Small intestine (tissue), 7 donors: Measurements from ENCODE around the gene HSPA4L. TPM values are rescaled to one million over a fixed set of nuclear protein-coding genes. Genes with fewer than 3 reads are reported as not detected.

Source experiments
- DNase-seq, 2 donors: peaks; one replicate each; pipeline versions ENCODE4 v3.0.0 to v3.0.0-alpha.2; 2013
- FAIRE-seq: peaks from 2 replicates; lab custom pipeline; 2012; peaks lifted over from hg19 to GRCh38; lab: Jason Lieb, UNC
- H3K27ac ChIP-seq, 3 donors: one replicate each; pipeline ENCODE4 v1.5.1; 2013; ENCODE audit warnings: low read length in 2 of 3, mild to moderate bottlenecking in 2 of 3, control low read depth in 1 of 3, inconsistent platforms in 1 of 3, low read depth in 1 of 3, moderate library complexity in 1 of 3
- H3K27me3 ChIP-seq, 3 donors: one replicate each; pipeline ENCODE4 v1.6.1; 2013; ENCODE audit warnings: low read length in 3 of 3, inconsistent platforms in 1 of 3; ENCODE audit not compliant: control insufficient read depth in 3 of 3, insufficient read depth in 3 of 3
- H3K36me3 ChIP-seq, 3 donors: one replicate each; pipeline ENCODE4 v1.6.1; 2013; ENCODE audit warnings: low read length in 3 of 3, inconsistent platforms in 1 of 3, low read depth in 1 of 3, mild to moderate bottlenecking in 1 of 3, moderate library complexity in 1 of 3; ENCODE audit not compliant: control insufficient read depth in 3 of 3, insufficient read depth in 2 of 3
- H3K4me1 ChIP-seq, 3 donors: one replicate each; pipeline ENCODE4 v1.6.1; 2013; ENCODE audit warnings: low read length in 2 of 3, inconsistent platforms in 1 of 3, low read depth in 1 of 3, mild to moderate bottlenecking in 1 of 3, moderate library complexity in 1 of 3; ENCODE audit not compliant: control insufficient read depth in 3 of 3, insufficient read depth in 2 of 3
- H3K4me3 ChIP-seq, 3 donors: one replicate each; pipeline ENCODE4 v1.5.1; 2013; ENCODE audit warnings: low read length in 3 of 3, control low read depth in 1 of 3, inconsistent platforms in 1 of 3, low read depth in 1 of 3, mild to moderate bottlenecking in 1 of 3, moderate library complexity in 1 of 3
- H3K9me3 ChIP-seq, 2 donors: one replicate each; pipeline ENCODE4 v1.6.1; 2013; ENCODE audit warnings: low read depth in 1 of 2, low read length in 1 of 2; ENCODE audit not compliant: control insufficient read depth in 2 of 2, insufficient read depth in 1 of 2
- WGBS, 3 donors: extraction: QIAGEN DNeasy Blood & Tissue Kit; methylation state at CpG; one replicate each; pipeline ENCODE4 v1.1.7; 2013; 5-methylcytosine and 5-hydroxymethylcytosine counted together
- polyA plus RNA-seq, 4 donors: library from polyadenylated mRNA; stranded (reverse) in 3 of 4; unstranded in 1 of 4; fragments of 200-250 nt in 3 of 4; fragments of 120-200 nt in 1 of 4; gene quantifications; one replicate each; pipeline versions ENCODE4 v1.2.1 to v1.2.3, GENCODE V29; 2013
- donor health status: healthy with polysubstance abuse.
- donor health status: control.
- donor health status: control.
- donor health status: Bipolar disorder and iron deficiency.
- donor health status: healthy.

Gene HSPA4L
- polyA plus RNA-seq, 4 donors, result 0.54 to 1.6 (median 1.00) TPM

GRCh38 chr4:127780598-127780997 lies 1.5 kb upstream of the HSPA4L start:
- Histone ChIP-seq H3K9me3 (no peaks in the 10 kb centered on the region), H3K4me3 (no peak overlapping the region), H3K4me1 (no peaks in the 10 kb centered on the region), H3K27me3 (peaks cover 0 to 29% (median 5%) of the 10 kb centered on the region in 3 donors), H3K27ac (no peak overlapping the region), H3K36me3 (no peaks in the 10 kb centered on the region)
- 95 to 98% (median 97%) methylated on average over 12 of the region's 12 CpGs for WGBS, 3 donors
- no peak for FAIRE-seq
- DNase-seq, result no peak

- Histone ChIP-seq H3K27me3 (peaks cover 0 to 29% (median 5%) of the 10 kb centered on the region in 3 donors), H3K36me3 (no peaks in the 10 kb centered on the region), H3K4me1 (no peaks in the 10 kb centered on the region), H3K27ac (peak overlapping the region in 2 of 3 donors; percentile 46 to 58), H3K9me3 (no peaks in the 10 kb centered on the region), H3K4me3 (peak overlapping the region; percentile 5 to 82 (median 62))
- DNase-seq (peak; percentile 21 to 63), FAIRE-seq (no peak)
- 13 to 17% (median 14%) methylated on average over 32 to 43 of the region's 43 CpGs for WGBS, 3 donors
These were observed 660 bp upstream of the HSPA4L start for GRCh38 chr4:127781300-127782024.

- DNase-seq (peak in 1 of 2 donors; percentile 86), FAIRE-seq (no peak)
- Histone ChIP-seq H3K4me3 (peak overlapping the region; percentile 36 to 82 (median 62)), H3K4me1 (no peaks in the 10 kb centered on the region), H3K27ac (peak overlapping the region in 2 of 3 donors; percentile 46 to 58), H3K27me3 (peaks cover 0 to 29% (median 5%) of the 10 kb centered on the region in 3 donors), H3K36me3 (no peaks in the 10 kb centered on the region), H3K9me3 (no peaks in the 10 kb centered on the region)
- WGBS, 3 donors, result 0 to 1% (median 1%) methylated on average over 30 of the region's 30 CpGs
These were observed 172 bp upstream of the HSPA4L start for GRCh38 chr4:127782025-127782274.

GRCh38 chr4:127783026-127783769 lies 1.1 kb downstream of the HSPA4L start:
- peak overlapping the region; percentile 36 to 82 (median 62) for H3K4me3 ChIP-seq
- DNase-seq, result peak; percentile 75 to 81
- no peaks in the 10 kb centered on the region for H3K9me3 ChIP-seq
- 4 to 11% (median 10%) methylated on average over 25 of the region's 25 CpGs for WGBS, 3 donors
- no peak for FAIRE-seq
- H3K36me3 ChIP-seq, result no peaks in the 10 kb centered on the region
- no peaks in the 10 kb centered on the region for H3K4me1 ChIP-seq
- peaks cover 0 to 29% (median 3%) of the 10 kb centered on the region in 3 donors for H3K27me3 ChIP-seq
- H3K27ac ChIP-seq, result peak overlapping the region in 2 of 3 donors; percentile 39 to 76

GRCh38 chr4:127783955-127784770 lies 2.0 kb downstream of the HSPA4L start:
- Histone ChIP-seq H3K4me3 (peak overlapping the region in 1 of 3 donors; percentile 14), H3K27me3 (peaks cover 0 to 29% (median 3%) of the 10 kb centered on the region in 3 donors), H3K9me3 (no peaks in the 10 kb centered on the region), H3K4me1 (no peaks in the 10 kb centered on the region), H3K36me3 (no peaks in the 10 kb centered on the region), H3K27ac (no peak overlapping the region)
- FAIRE-seq, result no peak
- 70 to 84% (median 78%) methylated on average over 9 of the region's 9 CpGs for WGBS, 3 donors
- peak in 1 of 2 donors; percentile 2 for DNase-seq

- Histone ChIP-seq H3K36me3 (no peaks in the 10 kb centered on the region), H3K27me3 (peaks cover 0 to 5% (median 0%) of the 10 kb centered on the region in 3 donors), H3K27ac (no peak overlapping the region), H3K9me3 (no peaks in the 10 kb centered on the region), H3K4me1 (no peaks in the 10 kb centered on the region), H3K4me3 (no peak overlapping the region)
- 75 to 83% (median 75%) methylated on average over 2 of the region's 2 CpGs for WGBS, 3 donors
- FAIRE-seq (no peak), DNase-seq (peak in 1 of 2 donors; percentile 11)
These were observed 6.4 kb downstream of the HSPA4L start for GRCh38 chr4:127788517-127788916.

- 65 to 72% (median 69%) methylated on average over 1 of the region's 1 CpG for WGBS, 3 donors
- H3K36me3 ChIP-seq, result no peaks in the 10 kb centered on the region
- no peak for DNase-seq
- H3K9me3 ChIP-seq, result no peaks in the 10 kb centered on the region
- no peaks in the 10 kb centered on the region for H3K27me3 ChIP-seq
- FAIRE-seq, result no peak
- no peaks in the 10 kb centered on the region for H3K4me1 ChIP-seq
- H3K27ac ChIP-seq, result no peak overlapping the region
- H3K4me3 ChIP-seq, result no peak overlapping the region
These were observed 9.3 kb downstream of the HSPA4L start for GRCh38 chr4:127791391-127791790.

GRCh38 chr4:127793528-127793927 lies 11.4 kb downstream of the HSPA4L start:
- Histone ChIP-seq H3K27me3 (no peaks in the 10 kb centered on the region), H3K4me1 (no peaks in the 10 kb centered on the region), H3K9me3 (no peaks in the 10 kb centered on the region), H3K27ac (no peak overlapping the region), H3K4me3 (no peak overlapping the region), H3K36me3 (no peaks in the 10 kb centered on the region)
- FAIRE-seq, result no peak
- DNase-seq, result no peak
- 59 to 85% (median 80%) methylated on average over 1 of the region's 1 CpG for WGBS, 3 donors
